Spinal cord (tissue), 10 donors: ENCODE results near the gene TMC4. TPM values are rescaled to one million over a fixed set of nuclear protein-coding genes. Genes with fewer than 3 reads are reported as not detected.

ENCODE experiments used
- DNase-seq, 6 donors: peaks; one replicate each; pipeline versions ENCODE4 v3.0.0 to v3.0.0-alpha.2; 2013 to 2015; ENCODE audit warnings: low spot score in 6 of 6, low read depth in 4 of 6
- H3K27ac ChIP-seq: one replicate; pipeline ENCODE4 v1.5.1; 2013; ENCODE audit warnings: low read depth, low read length, control low read depth
- H3K27me3 ChIP-seq: one replicate; pipeline ENCODE4 v1.6.1; 2013; ENCODE audit warnings: low read length; ENCODE audit not compliant: control insufficient read depth, insufficient read depth
- H3K36me3 ChIP-seq: one replicate; pipeline ENCODE4 v1.6.1; 2013; ENCODE audit warnings: low read length; ENCODE audit not compliant: control insufficient read depth, insufficient read depth
- H3K4me1 ChIP-seq: one replicate; pipeline ENCODE4 v1.6.1; 2013; ENCODE audit warnings: low read length; ENCODE audit not compliant: control insufficient read depth, insufficient read depth
- H3K4me3 ChIP-seq: one replicate; pipeline ENCODE4 v1.5.1; 2013; ENCODE audit warnings: low read depth, low read length, control low read depth
- H3K9me3 ChIP-seq: one replicate; pipeline ENCODE4 v1.6.1; 2013; ENCODE audit warnings: low read length; ENCODE audit not compliant: control insufficient read depth, insufficient read depth
- WGBS: methylation state at CpG from one replicate; pipeline ENCODE4 v1.1.5; 2013; ENCODE audit warnings: missing lambda C conversion rate; ENCODE audit not compliant: insufficient coverage; 5-methylcytosine and 5-hydroxymethylcytosine counted together
- polyA plus RNA-seq, 2 donors: library from polyadenylated mRNA; unstranded; fragments of 120-200 nt; gene quantifications; one replicate each; pipeline ENCODE4 v1.2.1, GENCODE V29; 2013; ENCODE audit not compliant: insufficient read length in 2 of 2
- total RNA-seq, 2 donors: library from RNA; depleted of rRNA in 1 of 2; stranded (reverse); fragments of 120-200 nt in 1 of 2; fragments of >200 nt in 1 of 2; gene quantifications; one replicate each; pipeline versions ENCODE4 v1.2.3 to v1.2.4, GENCODE V29; 2013 to 2014
- donor health status: healthy.

TMC4 gene
- total and polyA plus RNA-seq, 4 donors: 0.50 to 4.2 (median 2.4) TPM

DNA sequence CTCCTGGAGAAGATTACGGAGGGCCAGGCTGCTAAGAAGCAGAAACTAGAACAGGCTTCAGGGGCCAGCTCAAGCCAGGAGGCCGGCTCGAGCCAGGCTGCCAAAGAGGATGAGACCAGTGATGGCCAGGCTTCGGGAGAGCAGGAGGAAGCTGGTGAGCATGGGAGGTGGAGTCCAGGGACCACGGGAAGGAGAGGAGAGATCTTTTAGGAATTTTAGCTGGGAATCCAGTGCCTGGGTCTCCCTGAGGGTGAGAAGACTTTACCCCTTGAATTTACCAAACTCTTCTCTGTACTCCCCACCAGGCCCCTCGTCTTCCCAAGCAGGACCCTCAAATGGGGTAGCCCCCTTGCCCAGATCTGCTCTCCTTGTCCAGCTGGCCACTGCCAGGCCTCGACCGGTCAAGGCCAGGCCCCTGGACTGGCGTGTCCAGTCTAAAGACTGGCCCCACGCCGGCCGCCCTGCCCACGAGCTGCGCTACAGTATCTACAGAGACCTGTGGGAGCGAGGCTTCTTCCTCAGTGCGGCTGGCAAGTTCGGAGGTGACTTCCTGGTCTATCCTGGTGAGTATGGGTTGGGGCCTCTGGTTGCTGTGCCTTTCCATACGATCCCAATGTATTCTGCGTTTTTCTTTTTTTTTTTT, 19.0 kb upstream of the TMC4 start:
- no peaks in the 10 kb centered on the region for H3K27me3 ChIP-seq
- H3K36me3 ChIP-seq: peaks cover 44% of the 10 kb centered on the region
- H3K9me3 ChIP-seq: no peaks in the 10 kb centered on the region
- 64% methylated on average over 14 of the region's 19 CpGs for WGBS
- peaks cover 24% of the 10 kb centered on the region for H3K4me1 ChIP-seq
- DNase-seq: no peak
- peak overlapping the region; percentile 92 for H3K4me3 ChIP-seq
- peak overlapping the region; percentile 100 for H3K27ac ChIP-seq

GRCh38 chr19:54191011-54191810, 18.3 kb upstream of the TMC4 start, which contains the start of gene TSEN34:
Gene TSEN34 (plus strand): TSS chr19:54191308. CDS start chr19:54191365, 57 bp downstream.
- Histone ChIP-seq H3K4me3 (peak within 1 kb of the TSS; percentile 92), H3K9me3 (no peaks in the 10 kb centered on the region), H3K27ac (peak within 1 kb of the TSS; percentile 100), H3K36me3 (peaks cover 48% of the 10 kb centered on the region), H3K27me3 (no peaks in the 10 kb centered on the region), H3K4me1 (peaks cover 24% of the 10 kb centered on the region)
- under 1% methylated on average over 77 of the region's 77 CpGs for WGBS
- DNase-seq: peak in 3 of 6 donors; percentile 64 to 82 (median 82)

DNA sequence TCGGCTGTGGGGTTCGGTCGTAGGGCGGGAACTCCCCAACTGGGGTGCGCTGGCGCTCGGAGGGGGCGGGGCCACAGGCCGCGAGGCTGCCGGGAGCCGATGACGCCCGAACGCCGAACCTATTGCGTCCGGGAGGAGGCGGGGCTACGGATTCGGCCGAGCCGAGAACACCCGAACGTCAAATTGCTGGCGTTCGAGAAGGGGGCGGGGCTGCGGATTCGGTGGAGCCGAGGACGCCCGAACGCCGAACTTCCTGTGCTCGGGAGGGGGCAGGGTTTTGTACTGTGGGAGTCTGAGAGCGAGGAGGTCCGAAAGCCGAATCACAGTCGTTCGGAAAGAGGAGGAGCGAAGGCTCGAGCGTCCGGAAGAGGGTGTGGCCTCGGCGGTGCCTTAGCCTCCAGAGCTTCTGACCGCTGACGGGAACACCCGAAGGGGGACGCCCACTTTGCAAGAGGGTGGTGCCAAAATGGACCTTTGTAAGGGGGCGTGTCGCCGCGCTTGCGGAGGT, 17.6 kb upstream of the TMC4 start:
- WGBS: under 1% methylated on average over 56 of the region's 56 CpGs
- H3K9me3 ChIP-seq: no peaks in the 10 kb centered on the region
- peaks cover 46% of the 10 kb centered on the region for H3K36me3 ChIP-seq
- peak; percentile 98 to 100 (median 100) for DNase-seq
- peak overlapping the region; percentile 100 for H3K27ac ChIP-seq
- peak overlapping the region; percentile 92 for H3K4me3 ChIP-seq
- H3K4me1 ChIP-seq: peaks cover 24% of the 10 kb centered on the region
- H3K27me3 ChIP-seq: no peaks in the 10 kb centered on the region

DNA sequence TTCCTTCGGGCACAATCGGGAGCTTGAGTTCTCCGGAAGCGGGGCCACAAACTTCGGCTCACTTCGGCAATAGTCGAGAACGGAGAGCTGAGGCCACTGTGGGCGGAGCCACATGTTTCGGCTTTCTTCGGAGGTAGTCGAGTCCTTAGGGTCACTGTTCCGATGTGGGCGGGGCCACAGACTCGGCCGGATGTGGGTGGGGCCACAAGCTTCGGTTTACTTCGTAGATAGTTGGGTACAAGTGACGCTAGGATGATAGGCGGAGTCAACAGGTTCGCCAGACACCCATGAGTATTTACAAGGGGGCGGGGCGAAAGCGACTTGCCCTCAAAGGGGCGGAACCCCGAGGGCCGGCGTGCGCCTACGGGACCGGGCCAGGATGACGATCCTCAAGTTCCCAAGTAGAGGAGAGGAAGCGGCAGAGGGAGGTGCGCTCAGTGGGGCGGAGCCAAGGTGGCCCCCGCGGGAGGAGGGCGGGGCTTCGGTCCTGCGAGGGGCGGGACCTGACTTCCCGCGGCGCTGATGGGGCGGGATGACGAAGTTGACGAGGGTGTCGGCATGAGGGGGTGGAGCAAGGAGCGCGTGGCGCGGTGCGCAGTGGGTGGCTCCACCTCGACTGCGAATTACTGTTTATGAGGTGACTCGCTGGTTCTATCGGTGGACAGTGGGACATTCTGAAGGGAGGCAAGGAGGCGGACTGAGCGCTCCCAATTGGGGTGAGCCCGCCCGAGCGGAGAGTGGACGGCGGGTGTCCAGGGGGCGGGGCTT, 17.0 kb upstream of the TMC4 start:
- H3K4me1 ChIP-seq: peaks cover 24% of the 10 kb centered on the region
- H3K27me3 ChIP-seq: no peaks in the 10 kb centered on the region
- H3K4me3 ChIP-seq: peak overlapping the region; percentile 92
- peaks cover 44% of the 10 kb centered on the region for H3K36me3 ChIP-seq
- 0% methylated on average over 65 of the region's 65 CpGs for WGBS
- H3K9me3 ChIP-seq: no peaks in the 10 kb centered on the region
- peak overlapping the region; percentile 100 for H3K27ac ChIP-seq
- DNase-seq: peak; percentile 100

- no peaks in the 10 kb centered on the region for H3K27me3 ChIP-seq
- peak within 1 kb of the TSS; percentile 100 for H3K27ac ChIP-seq
- H3K4me1 ChIP-seq: peaks cover 24% of the 10 kb centered on the region
- DNase-seq: no peak
- WGBS: under 1% methylated on average over 64 of the region's 64 CpGs
- H3K36me3 ChIP-seq: peaks cover 43% of the 10 kb centered on the region
- H3K4me3 ChIP-seq: peak within 1 kb of the TSS; percentile 92
- no peaks in the 10 kb centered on the region for H3K9me3 ChIP-seq
Observed at GRCh38 chr19:54189145-54189734, 16.3 kb upstream of the TMC4 start, which contains the start of gene MBOAT7. Gene MBOAT7 (minus strand): TSS chr19:54189580. CDS start chr19:54188508, 1,072 bp downstream.

DNA sequence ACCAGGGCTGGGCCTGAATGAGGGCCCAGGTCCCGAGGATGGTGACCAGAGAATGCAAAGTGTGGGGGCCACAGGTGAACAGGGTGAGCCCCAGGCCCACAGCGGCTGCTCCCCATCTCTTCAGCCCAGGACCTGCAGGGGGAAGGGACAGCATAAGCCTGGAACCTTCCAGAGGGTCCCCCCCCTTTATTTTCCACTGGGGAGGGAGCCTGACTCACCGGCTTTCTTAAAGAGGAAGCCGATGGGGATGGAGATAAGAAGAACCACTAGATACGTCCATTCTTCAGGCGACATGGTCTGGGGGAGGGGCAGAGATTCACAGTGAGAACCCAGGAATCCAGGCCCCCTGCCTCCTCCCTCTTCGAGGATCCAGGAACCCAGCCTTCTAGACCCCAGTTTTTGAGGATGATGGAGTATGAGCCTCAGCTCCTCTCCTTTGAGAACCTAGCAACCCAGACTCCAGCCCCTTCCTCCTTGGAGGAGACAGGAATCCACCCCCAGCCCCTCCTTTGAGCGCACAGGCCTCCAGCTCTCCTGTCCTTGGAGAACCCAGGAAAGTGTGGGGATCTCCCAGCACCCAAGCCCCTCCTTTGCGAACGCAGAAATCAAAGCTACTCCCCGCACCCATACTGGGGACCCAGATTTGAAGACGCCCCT, 15.4 kb upstream of the TMC4 start:
- H3K36me3 ChIP-seq: peaks cover 46% of the 10 kb centered on the region
- H3K27me3 ChIP-seq: no peaks in the 10 kb centered on the region
- peaks cover 24% of the 10 kb centered on the region for H3K4me1 ChIP-seq
- no peaks in the 10 kb centered on the region for H3K9me3 ChIP-seq
- H3K27ac ChIP-seq: peak overlapping the region; percentile 100
- no peak for DNase-seq
- H3K4me3 ChIP-seq: peak overlapping the region; percentile 62
- 33% methylated on average over 8 of the region's 12 CpGs for WGBS

- no peaks in the 10 kb centered on the region for H3K9me3 ChIP-seq
- H3K4me3 ChIP-seq: no peak overlapping the region
- no peak for DNase-seq
- no peak overlapping the region for H3K27ac ChIP-seq
- peaks cover 41% of the 10 kb centered on the region for H3K36me3 ChIP-seq
- H3K4me1 ChIP-seq: peaks cover 18% of the 10 kb centered on the region
- 91% methylated on average over 7 of the region's 11 CpGs for WGBS
- no peaks in the 10 kb centered on the region for H3K27me3 ChIP-seq
Observed at GRCh38 chr19:54186934-54187381, 14.0 kb upstream of the TMC4 start.

- Histone ChIP-seq H3K4me3 (no peak overlapping the region), H3K4me1 (peaks cover 12% of the 10 kb centered on the region), H3K36me3 (peaks cover 42% of the 10 kb centered on the region), H3K9me3 (no peaks in the 10 kb centered on the region), H3K27ac (no peak overlapping the region), H3K27me3 (no peaks in the 10 kb centered on the region)
- 89% methylated on average over 7 of the region's 8 CpGs for WGBS
- DNase-seq: no peak
Observed at GRCh38 chr19:54186351-54186750, 13.4 kb upstream of the TMC4 start.
